ENCODE measurements around the gene EPHA6. TPM values are rescaled to one million over a fixed set of nuclear protein-coding genes. Genes with fewer than 3 reads are reported as not detected.

The EPHA6 gene
- total and polyA plus RNA-seq, 2 donors (not counting 1 experiment from before 2014, with no cell fraction given), result not detected

DNA sequence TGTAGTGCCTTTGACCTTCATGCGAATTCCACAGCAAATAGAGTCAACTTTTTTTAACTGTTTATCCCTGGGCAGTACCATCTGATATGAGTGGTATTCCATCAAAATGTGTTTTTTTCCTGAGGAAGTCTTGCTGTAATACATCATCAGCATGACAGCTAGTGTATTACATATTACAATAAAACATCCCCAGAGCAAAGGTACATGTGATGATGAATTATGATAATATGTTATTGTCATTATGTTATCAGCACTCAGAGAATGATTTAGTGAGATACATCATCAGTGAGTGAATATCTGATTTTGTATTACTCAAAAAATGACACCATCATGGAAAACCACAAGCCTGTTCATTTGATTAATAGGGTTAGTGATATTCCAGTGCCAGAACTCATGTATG lies 880.5 kb downstream of the EPHA6 start:
- ATAC-seq (ENCODE audit: low read depth) (no peak), DNase-seq (no peak)
- CTCF ChIA-PET, result interaction anchor here (0.6 kb wide), 1 partner anchor 34 kb away, joined by 4 read pairs; no protein-coding TSS in a partner anchor
- H3K4me1 Mint-ChIP-seq, result no peaks in the 10 kb centered on the region
- no peak overlapping the region for H2AFZ ChIP-seq (ENCODE audit: insufficient read depth, low read depth, low read length, poor library complexity, severe bottlenecking)
- H3K27ac ChIP-seq (ENCODE audit: low read length in 2 of 2), result no peak overlapping the region
- H3K36me3 ChIP-seq (replicated peaks in 1 of 2; ENCODE audit: control extremely low read depth in 1 of 2, control insufficient read depth in 1 of 2, extremely low read depth in 1 of 2, insufficient read depth in 2 of 2, low read length in 1 of 2), result no peaks in the 10 kb centered on the region
- H3K4me3 Mint-ChIP-seq, result no peak overlapping the region
- no peaks in the 10 kb centered on the region for H3K9me3 Mint-ChIP-seq (ENCODE audit: insufficient read depth)
- no peak overlapping the region for H3K9ac ChIP-seq (ENCODE audit: low read length)
- no peak overlapping the region for H3K4me3 ChIP-seq (ENCODE audit: control extremely low read depth in 1 of 5, extremely low read depth in 1 of 5, insufficient read depth in 1 of 5, low read depth in 2 of 5, low read length in 4 of 5)
- intact Hi-C loops (cut with micrococcal nuclease), result no loop called here
- no peaks in the 10 kb centered on the region for H3K27me3 ChIP-seq (replicated peaks in 1 of 4; ENCODE audit: control extremely low read depth in 1 of 4, control insufficient read depth in 3 of 4, insufficient read depth in 4 of 4, low read length in 3 of 4)
- no peaks in the 10 kb centered on the region for H3K79me2 ChIP-seq (ENCODE audit: control insufficient read depth, insufficient read depth, low read length)
- POLR2A ChIA-PET, result no interaction called here
- no CpG with 5 or more reads among the region's 1 CpG for WGBS (ENCODE audit: insufficient coverage)
- no peaks in the 10 kb centered on the region for H3K9me3 ChIP-seq (ENCODE audit: control extremely low read depth in 1 of 3, control insufficient read depth in 2 of 3, insufficient read depth in 1 of 3, low read length in 2 of 3)
- peaks cover 6% of the 10 kb centered on the region for H3K27me3 Mint-ChIP-seq
- no peaks in the 10 kb centered on the region for H3K4me1 ChIP-seq (ENCODE audit: control insufficient read depth in 2 of 2, insufficient read depth in 2 of 2, low read length in 2 of 2)
- H3K4me2 ChIP-seq (replicated peaks; ENCODE audit: low read depth, low read length, poor library complexity, severe bottlenecking), result no peak overlapping the region
- H3K27ac Mint-ChIP-seq, result no peak overlapping the region
- H4K20me1 ChIP-seq (ENCODE audit: control insufficient read depth, insufficient read depth, low read length, poor library complexity, severe bottlenecking), result no peaks in the 10 kb centered on the region
- TF ChIP-seq, protein P1, sequence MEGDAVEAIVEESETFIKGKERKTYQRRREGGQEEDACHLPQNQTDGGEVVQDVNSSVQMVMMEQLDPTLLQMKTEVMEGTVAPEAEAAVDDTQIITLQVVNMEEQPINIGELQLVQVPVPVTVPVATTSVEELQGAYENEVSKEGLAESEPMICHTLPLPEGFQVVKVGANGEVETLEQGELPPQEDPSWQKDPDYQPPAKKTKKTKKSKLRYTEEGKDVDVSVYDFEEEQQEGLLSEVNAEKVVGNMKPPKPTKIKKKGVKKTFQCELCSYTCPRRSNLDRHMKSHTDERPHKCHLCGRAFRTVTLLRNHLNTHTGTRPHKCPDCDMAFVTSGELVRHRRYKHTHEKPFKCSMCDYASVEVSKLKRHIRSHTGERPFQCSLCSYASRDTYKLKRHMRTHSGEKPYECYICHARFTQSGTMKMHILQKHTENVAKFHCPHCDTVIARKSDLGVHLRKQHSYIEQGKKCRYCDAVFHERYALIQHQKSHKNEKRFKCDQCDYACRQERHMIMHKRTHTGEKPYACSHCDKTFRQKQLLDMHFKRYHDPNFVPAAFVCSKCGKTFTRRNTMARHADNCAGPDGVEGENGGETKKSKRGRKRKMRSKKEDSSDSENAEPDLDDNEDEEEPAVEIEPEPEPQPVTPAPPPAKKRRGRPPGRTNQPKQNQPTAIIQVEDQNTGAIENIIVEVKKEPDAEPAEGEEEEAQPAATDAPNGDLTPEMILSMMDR (IDR thresholded peaks at IDR 0.05), result no peak
- TF ChIP-seq EZH2 (IDR thresholded peaks at IDR 0.05; ENCODE audit: borderline replicate concordance, insufficient read depth, low read depth, low read length, poor library complexity, severe bottlenecking), result no peak

DNA sequence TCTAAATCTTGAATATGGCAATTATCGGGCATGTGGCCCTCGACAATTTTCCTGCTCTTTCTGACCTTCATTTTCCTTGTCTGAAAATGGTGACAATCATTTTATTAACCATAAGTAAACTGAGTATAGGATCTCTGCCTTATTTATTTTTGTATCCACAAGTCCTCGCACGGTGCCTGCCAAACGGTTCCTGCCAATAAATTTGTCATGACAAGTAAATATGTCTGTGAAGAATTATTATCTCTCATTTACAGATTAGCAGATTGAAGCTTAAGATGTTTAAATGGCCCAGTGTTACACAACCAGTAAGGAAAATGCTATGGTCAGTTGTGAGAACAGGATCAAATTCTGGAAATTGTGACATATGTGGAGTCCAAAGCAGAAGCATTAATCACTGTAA lies 884.3 kb downstream of the EPHA6 start:
- TF ChIP-seq, protein P1 (IDR thresholded peaks at IDR 0.05), result no peak
- TF ChIP-seq EZH2 (IDR thresholded peaks at IDR 0.05; ENCODE audit: borderline replicate concordance, insufficient read depth, low read depth, low read length, poor library complexity, severe bottlenecking), result no peak
- H3K4me2 ChIP-seq (replicated peaks; ENCODE audit: low read depth, low read length, poor library complexity, severe bottlenecking), result no peak overlapping the region
- H3K27me3 ChIP-seq (replicated peaks in 1 of 4; ENCODE audit: control extremely low read depth in 1 of 4, control insufficient read depth in 3 of 4, insufficient read depth in 4 of 4, low read length in 3 of 4), result peaks cover 0 to 4% (median 0%) of the 10 kb centered on the region in 4 experiments
- no peak overlapping the region for H3K4me3 ChIP-seq (ENCODE audit: control extremely low read depth in 1 of 5, extremely low read depth in 1 of 5, insufficient read depth in 1 of 5, low read depth in 2 of 5, low read length in 4 of 5)
- no peak overlapping the region for H2AFZ ChIP-seq (ENCODE audit: insufficient read depth, low read depth, low read length, poor library complexity, severe bottlenecking)
- no peak overlapping the region for H3K27ac Mint-ChIP-seq
- no peak overlapping the region for H3K9ac ChIP-seq (ENCODE audit: low read length)
- intact Hi-C loops (cut with micrococcal nuclease), result no loop called here
- H3K4me1 ChIP-seq (ENCODE audit: control insufficient read depth in 2 of 2, insufficient read depth in 2 of 2, low read length in 2 of 2), result no peaks in the 10 kb centered on the region
- ATAC-seq (ENCODE audit: low read depth) (no peak), DNase-seq (no peak)
- no peaks in the 10 kb centered on the region for H3K36me3 ChIP-seq (replicated peaks in 1 of 2; ENCODE audit: control extremely low read depth in 1 of 2, control insufficient read depth in 1 of 2, extremely low read depth in 1 of 2, insufficient read depth in 2 of 2, low read length in 1 of 2)
- ChIA-PET CTCF (no interaction called here), POLR2A (no interaction called here)
- H3K9me3 ChIP-seq (ENCODE audit: control extremely low read depth in 1 of 3, control insufficient read depth in 2 of 3, insufficient read depth in 1 of 3, low read length in 2 of 3), result no peaks in the 10 kb centered on the region
- H3K9me3 Mint-ChIP-seq (ENCODE audit: insufficient read depth), result no peaks in the 10 kb centered on the region
- no peak overlapping the region for H3K4me3 Mint-ChIP-seq
- no peak overlapping the region for H3K27ac ChIP-seq (ENCODE audit: low read length in 2 of 2)
- no peaks in the 10 kb centered on the region for H4K20me1 ChIP-seq (ENCODE audit: control insufficient read depth, insufficient read depth, low read length, poor library complexity, severe bottlenecking)
- WGBS (ENCODE audit: insufficient coverage), result no CpG with 5 or more reads among the region's 5 CpGs
- no peaks in the 10 kb centered on the region for H3K79me2 ChIP-seq (ENCODE audit: control insufficient read depth, insufficient read depth, low read length)
- H3K27me3 Mint-ChIP-seq, result peaks cover 4% of the 10 kb centered on the region
- H3K4me1 Mint-ChIP-seq, result no peaks in the 10 kb centered on the region

Data from B cell (primary cell).